ENCODE data around the gene PRSS53. TPM values are rescaled to one million over a fixed set of nuclear protein-coding genes. Genes with fewer than 3 reads are reported as not detected.

The PRSS53 gene
- total RNA-seq, 1 experiment from 2014 or later, result 4.4 TPM

DNA sequence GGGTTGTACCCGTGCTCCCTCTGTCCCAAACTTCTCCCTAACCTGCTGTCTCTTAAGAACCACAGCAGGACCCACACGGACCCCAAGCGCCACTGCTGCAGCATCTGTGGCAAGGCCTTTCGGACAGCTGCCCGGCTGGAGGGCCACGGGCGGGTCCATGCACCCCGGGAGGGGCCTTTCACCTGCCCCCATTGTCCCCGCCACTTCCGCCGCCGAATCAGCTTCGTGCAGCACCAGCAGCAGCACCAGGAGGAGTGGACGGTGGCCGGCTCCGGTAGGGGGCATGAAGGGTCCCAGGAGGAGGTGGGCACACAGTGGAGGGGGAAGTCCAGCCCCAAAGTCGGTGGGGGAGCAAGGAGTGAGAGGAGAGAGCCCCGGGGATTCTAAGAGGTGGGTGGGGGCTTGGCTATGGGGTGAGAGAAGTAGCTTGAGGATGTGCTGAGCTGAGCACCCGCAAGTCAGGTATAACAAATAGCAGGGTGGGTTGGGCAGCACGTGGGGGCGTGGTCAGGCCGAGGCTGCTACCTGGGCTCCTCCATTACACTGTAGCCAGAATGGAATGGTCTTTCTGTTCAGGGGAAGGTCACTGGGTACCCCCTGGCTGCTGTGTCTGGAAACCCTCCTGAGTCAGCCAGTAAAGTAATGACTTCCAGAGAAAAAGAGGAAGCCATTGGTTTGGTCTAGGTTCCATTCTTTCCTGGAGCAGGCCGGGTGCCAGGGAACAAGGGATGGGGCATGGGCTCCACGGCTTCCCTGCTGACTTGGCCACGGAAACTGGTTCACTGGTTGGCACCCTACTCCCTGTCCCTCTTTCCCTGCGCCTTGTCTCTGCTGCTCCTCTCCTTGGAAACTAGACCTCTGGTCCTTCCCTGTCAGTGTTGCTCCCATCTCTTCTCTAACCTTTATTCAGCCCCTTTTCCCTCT, 7.1 kb downstream of the PRSS53 start:
- POLR2A ChIA-PET, result interaction anchor here (0.6 to 1.0 kb wide), 3 partner anchors 10 to 363 kb away, joined by 3 read pairs; no protein-coding TSS in a partner anchor
- peak overlapping the region; percentile 6 for H3K27ac Mint-ChIP-seq (ENCODE audit: low read depth, unreplicated experiment)

DNA sequence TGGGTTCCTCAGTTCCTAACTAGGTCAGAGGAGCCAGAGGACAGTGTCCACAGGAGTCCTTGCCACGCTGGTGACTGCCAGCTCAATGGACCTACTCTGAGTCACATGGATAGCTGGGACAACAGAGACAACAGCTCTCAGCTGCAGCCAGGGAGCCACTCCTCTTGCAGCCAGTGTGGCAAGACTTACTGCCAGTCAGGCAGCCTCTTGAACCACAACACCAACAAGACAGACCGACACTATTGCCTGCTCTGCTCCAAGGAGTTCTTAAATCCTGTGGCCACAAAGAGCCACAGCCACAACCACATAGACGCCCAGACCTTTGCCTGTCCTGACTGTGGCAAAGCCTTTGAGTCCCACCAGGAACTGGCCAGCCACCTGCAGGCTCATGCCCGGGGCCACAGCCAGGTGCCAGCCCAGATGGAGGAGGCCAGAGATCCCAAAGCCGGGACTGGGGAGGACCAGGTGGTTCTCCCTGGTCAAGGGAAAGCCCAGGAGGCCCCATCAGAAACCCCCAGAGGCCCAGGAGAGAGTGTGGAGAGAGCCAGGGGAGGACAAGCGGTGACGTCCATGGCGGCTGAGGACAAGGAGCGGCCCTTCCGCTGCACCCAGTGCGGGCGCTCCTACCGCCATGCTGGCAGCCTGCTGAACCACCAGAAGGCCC, 7.9 kb downstream of the PRSS53 start:
- H3K27ac Mint-ChIP-seq (ENCODE audit: low read depth, unreplicated experiment), result no peak overlapping the region
- POLR2A ChIA-PET, result interaction anchor here (0.6 to 1.0 kb wide), 4 partner anchors 9 to 47 kb away, joined by 3 read pairs; no protein-coding TSS in a partner anchor
- no peaks in the 10 kb centered on the region for H3K27me3 Mint-ChIP-seq (ENCODE audit: insufficient read depth, unreplicated experiment)
- peaks cover 6% of the 10 kb centered on the region for H3K4me1 Mint-ChIP-seq (ENCODE audit: insufficient read depth, unreplicated experiment)
- CTCF ChIA-PET, result no interaction called here
- H3K36me3 Mint-ChIP-seq (ENCODE audit: insufficient read depth, unreplicated experiment), result peaks cover 21% of the 10 kb centered on the region
- TF ChIP-seq, protein P1, sequence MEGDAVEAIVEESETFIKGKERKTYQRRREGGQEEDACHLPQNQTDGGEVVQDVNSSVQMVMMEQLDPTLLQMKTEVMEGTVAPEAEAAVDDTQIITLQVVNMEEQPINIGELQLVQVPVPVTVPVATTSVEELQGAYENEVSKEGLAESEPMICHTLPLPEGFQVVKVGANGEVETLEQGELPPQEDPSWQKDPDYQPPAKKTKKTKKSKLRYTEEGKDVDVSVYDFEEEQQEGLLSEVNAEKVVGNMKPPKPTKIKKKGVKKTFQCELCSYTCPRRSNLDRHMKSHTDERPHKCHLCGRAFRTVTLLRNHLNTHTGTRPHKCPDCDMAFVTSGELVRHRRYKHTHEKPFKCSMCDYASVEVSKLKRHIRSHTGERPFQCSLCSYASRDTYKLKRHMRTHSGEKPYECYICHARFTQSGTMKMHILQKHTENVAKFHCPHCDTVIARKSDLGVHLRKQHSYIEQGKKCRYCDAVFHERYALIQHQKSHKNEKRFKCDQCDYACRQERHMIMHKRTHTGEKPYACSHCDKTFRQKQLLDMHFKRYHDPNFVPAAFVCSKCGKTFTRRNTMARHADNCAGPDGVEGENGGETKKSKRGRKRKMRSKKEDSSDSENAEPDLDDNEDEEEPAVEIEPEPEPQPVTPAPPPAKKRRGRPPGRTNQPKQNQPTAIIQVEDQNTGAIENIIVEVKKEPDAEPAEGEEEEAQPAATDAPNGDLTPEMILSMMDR (IDR thresholded peaks at IDR 0.05; ENCODE audit: unreplicated experiment), result no peak
- no peak for DNase-seq (ENCODE audit: unreplicated experiment)
- intact Hi-C loops (cut with micrococcal nuclease), result no loop called here
- H3K4me3 Mint-ChIP-seq (ENCODE audit: unreplicated experiment), result no peak overlapping the region
- no TSS peak for BruUV-seq (replicated peaks)
- H3K9me3 Mint-ChIP-seq (ENCODE audit: unreplicated experiment), result no peaks in the 10 kb centered on the region

More for the DNA sequence above, 7.1 kb downstream of the PRSS53 start:
- H3K27me3 Mint-ChIP-seq (ENCODE audit: insufficient read depth, unreplicated experiment), result no peaks in the 10 kb centered on the region
- BruUV-seq (replicated peaks), result no TSS peak
- no peak overlapping the region for H3K4me3 Mint-ChIP-seq (ENCODE audit: unreplicated experiment)
- no peaks in the 10 kb centered on the region for H3K9me3 Mint-ChIP-seq (ENCODE audit: unreplicated experiment)
- peaks cover 21% of the 10 kb centered on the region for H3K36me3 Mint-ChIP-seq (ENCODE audit: insufficient read depth, unreplicated experiment)
- CTCF ChIA-PET, result interaction anchor here (0.6 kb wide), 1 partner anchor 355 kb away, joined by 3 read pairs; no protein-coding TSS in a partner anchor
- peaks cover 6% of the 10 kb centered on the region for H3K4me1 Mint-ChIP-seq (ENCODE audit: insufficient read depth, unreplicated experiment)
- no peak for DNase-seq (ENCODE audit: unreplicated experiment)
- TF ChIP-seq, protein P1 (IDR thresholded peaks at IDR 0.05; ENCODE audit: unreplicated experiment), result no peak
- intact Hi-C loops (cut with micrococcal nuclease), result no loop called here

GRCh38 chr16:31080035-31080629, 8.6 kb downstream of the PRSS53 start:
- Mint-ChIP-seq H3K4me3 (ENCODE audit: unreplicated experiment) (no peak overlapping the region), H3K9me3 (ENCODE audit: unreplicated experiment) (no peaks in the 10 kb centered on the region), H3K36me3 (ENCODE audit: insufficient read depth, unreplicated experiment) (peaks cover 21% of the 10 kb centered on the region), H3K27ac (ENCODE audit: low read depth, unreplicated experiment) (no peak overlapping the region), H3K27me3 (ENCODE audit: insufficient read depth, unreplicated experiment) (no peaks in the 10 kb centered on the region), H3K4me1 (ENCODE audit: insufficient read depth, unreplicated experiment) (peaks cover 7% of the 10 kb centered on the region)
- CTCF ChIA-PET, result interaction anchor here (0.7 to 1.7 kb wide), 2 partner anchors 19 to 97 kb away, joined by 3 to 4 read pairs; no protein-coding TSS in a partner anchor
- intact Hi-C loops (cut with micrococcal nuclease), result no loop called here
- BruUV-seq (replicated peaks), result no TSS peak
- no peak for DNase-seq (ENCODE audit: unreplicated experiment)
- POLR2A ChIA-PET, result interaction anchor here (0.7 kb wide), 1 partner anchor 380 kb away, joined by 3 read pairs; no protein-coding TSS in a partner anchor
- TF ChIP-seq, protein P1 (IDR thresholded peaks at IDR 0.05; ENCODE audit: unreplicated experiment), result no peak
